22Rv1 (cell line): ENCODE results near the gene SH3GLB1.
"Not testable (repeated sequence)": the region's sequence is repeated elsewhere in the genome, so short reads cannot be mapped to it uniquely, and the experiment has no call there.

Experiments used
- ZFX ChIP-seq: fragments of 450-650 bp; IDR thresholded peaks from 2 replicates; pipeline ENCODE4 v1.6.1; 2017; ENCODE audit warnings: antibody characterized with exemption, borderline replicate concordance
- TF ChIP-seq, protein P1 (sequence below): fragments of 450-650 bp; IDR thresholded peaks from 2 replicates; pipeline ENCODE4 v1.5.1; 2017; ENCODE audit warnings: mild to moderate bottlenecking

DNA sequence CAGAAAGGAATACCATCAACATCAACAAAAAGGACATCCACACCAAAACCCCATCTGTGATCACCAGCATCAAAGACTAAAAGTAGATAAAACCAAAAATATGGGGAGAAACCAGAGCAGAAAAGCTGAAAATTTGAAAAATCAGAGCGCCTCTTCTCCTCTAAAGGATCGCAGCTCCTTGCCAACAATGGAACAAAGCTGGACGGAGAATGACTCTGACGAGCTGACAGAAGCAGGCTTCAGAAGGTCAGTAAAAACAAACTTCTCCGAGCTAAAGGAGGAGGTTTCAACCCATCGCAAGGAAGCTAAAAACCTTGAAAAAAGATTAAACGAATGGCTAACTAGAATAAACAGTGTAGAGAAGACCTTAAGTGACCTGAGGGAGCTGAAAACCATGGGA is 46.0 kb upstream of the SH3GLB1 start:
- TF ChIP-seq, protein P1, sequence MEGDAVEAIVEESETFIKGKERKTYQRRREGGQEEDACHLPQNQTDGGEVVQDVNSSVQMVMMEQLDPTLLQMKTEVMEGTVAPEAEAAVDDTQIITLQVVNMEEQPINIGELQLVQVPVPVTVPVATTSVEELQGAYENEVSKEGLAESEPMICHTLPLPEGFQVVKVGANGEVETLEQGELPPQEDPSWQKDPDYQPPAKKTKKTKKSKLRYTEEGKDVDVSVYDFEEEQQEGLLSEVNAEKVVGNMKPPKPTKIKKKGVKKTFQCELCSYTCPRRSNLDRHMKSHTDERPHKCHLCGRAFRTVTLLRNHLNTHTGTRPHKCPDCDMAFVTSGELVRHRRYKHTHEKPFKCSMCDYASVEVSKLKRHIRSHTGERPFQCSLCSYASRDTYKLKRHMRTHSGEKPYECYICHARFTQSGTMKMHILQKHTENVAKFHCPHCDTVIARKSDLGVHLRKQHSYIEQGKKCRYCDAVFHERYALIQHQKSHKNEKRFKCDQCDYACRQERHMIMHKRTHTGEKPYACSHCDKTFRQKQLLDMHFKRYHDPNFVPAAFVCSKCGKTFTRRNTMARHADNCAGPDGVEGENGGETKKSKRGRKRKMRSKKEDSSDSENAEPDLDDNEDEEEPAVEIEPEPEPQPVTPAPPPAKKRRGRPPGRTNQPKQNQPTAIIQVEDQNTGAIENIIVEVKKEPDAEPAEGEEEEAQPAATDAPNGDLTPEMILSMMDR = not testable (repeated sequence)
- TF ChIP-seq ZFX = not testable (repeated sequence)
